NCI-H128 (cell line): ENCODE data around the gene ANAPC2.

Experiments
- DNase-seq: peaks from one replicate; lab custom pipeline; 2025; ENCODE audit not compliant: unreplicated experiment; lab: John Stamatoyannopoulos, UW

The ANAPC2 gene

GRCh38 chr9:137178201-137178938 is 10.0 kb downstream of the ANAPC2 start:
- DNase-seq: no peak

GRCh38 chr9:137176302-137177182 is 11.8 kb downstream of the ANAPC2 start:
- DNase-seq: no peak

- no peak for DNase-seq
These were observed 12.9 kb downstream of the ANAPC2 start for GRCh38 chr9:137175345-137175961.

- DNase-seq: no peak
These were observed 13.6 kb downstream of the ANAPC2 start for GRCh38 chr9:137174722-137175293.

GRCh38 chr9:137173796-137174664 is 14.3 kb downstream of the ANAPC2 start:
- no peak for DNase-seq

- DNase-seq: no peak
These were observed 15.2 kb downstream of the ANAPC2 start for GRCh38 chr9:137172901-137173795.

- DNase-seq: no peak
These were observed 17.0 kb downstream of the ANAPC2 start for GRCh38 chr9:137171149-137171900.

- DNase-seq: no peak
These were observed 17.7 kb downstream of the ANAPC2 start for GRCh38 chr9:137170486-137171148.

GRCh38 chr9:137169896-137170358 is 18.4 kb downstream of the ANAPC2 start, which contains the start of gene LRRC26:
TSS of gene LRRC26 (minus strand) at chr9:137170051. CDS start at chr9:137169943, 108 bp downstream.
- no peak for DNase-seq

GRCh38 chr9:137168904-137169856 is 19.2 kb downstream of the ANAPC2 start:
- DNase-seq: peak; percentile 60

- no peak for DNase-seq
These were observed 19.8 kb downstream of the ANAPC2 start for GRCh38 chr9:137168573-137168903.

- DNase-seq: no peak
These were observed 20.4 kb downstream of the ANAPC2 start for GRCh38 chr9:137167747-137168572.

GRCh38 chr9:137167277-137167746 is 21.0 kb downstream of the ANAPC2 start:
- no peak for DNase-seq

- DNase-seq: no peak
These were observed 21.8 kb downstream of the ANAPC2 start for GRCh38 chr9:137166380-137167229.

GRCh38 chr9:137165250-137165836 is 23.0 kb downstream of the ANAPC2 start:
- no peak for DNase-seq
